Loucy (cell line): ENCODE data around the gene USP47.

Experiments
- H2AFZ ChIP-seq: fragments of 200-600 bp; sonication (generic); 2 replicates; pipeline ENCODE4 v1.6.0; 2016; ENCODE audit warnings: antibody characterized with exemption, mild to moderate bottlenecking, low read length, moderate library complexity
- H3F3A ChIP-seq: fragments of 200-600 bp; 2 replicates; pipeline ENCODE4 v1.6.0; 2016; ENCODE audit warnings: antibody characterized with exemption, low read depth, mild to moderate bottlenecking
- H3K27me3 ChIP-seq: fragments of 200-600 bp; sonication (generic); 2 replicates; pipeline ENCODE4 v1.6.1; 2014; ENCODE audit warnings: low read length, mild to moderate bottlenecking; ENCODE audit not compliant: insufficient read depth, poor library complexity, severe bottlenecking
- H3K36me3 ChIP-seq: fragments of 200-600 bp; sonication (generic); 2 replicates; pipeline ENCODE4 v1.6.1; 2016; ENCODE audit warnings: low read length; ENCODE audit not compliant: insufficient read depth
- H3K4me1 ChIP-seq: fragments of 200-600 bp; sonication (generic); 2 replicates; pipeline ENCODE4 v1.5.1; 2014; ENCODE audit warnings: low read length, mild to moderate bottlenecking; ENCODE audit not compliant: insufficient read depth, poor library complexity, severe bottlenecking
- H3K4me2 ChIP-seq: fragments of 200-600 bp; sonication (generic); 2 replicates; pipeline ENCODE4 v1.6.0; 2014; ENCODE audit warnings: antibody characterized with exemption, low read length, low read depth, mild to moderate bottlenecking; ENCODE audit not compliant: poor library complexity, severe bottlenecking
- H3K4me3 ChIP-seq: fragments of 200-600 bp; sonication (generic); 2 replicates; pipeline ENCODE4 v1.5.1; 2014; ENCODE audit warnings: low read length, mild to moderate bottlenecking, mixed read lengths; ENCODE audit not compliant: poor library complexity, severe bottlenecking
- H3K79me2 ChIP-seq: fragments of 200-600 bp; sonication (generic); 2 replicates; pipeline ENCODE4 v1.6.1; 2014; ENCODE audit warnings: low read length; ENCODE audit not compliant: insufficient read depth
- H3K9ac ChIP-seq: fragments of 200-600 bp; sonication (generic); 2 replicates; pipeline ENCODE4 v1.6.0; 2014; ENCODE audit warnings: mild to moderate bottlenecking, low read depth, low read length, moderate library complexity; ENCODE audit not compliant: poor library complexity, severe bottlenecking
- H3K9me2 ChIP-seq: fragments of 200-600 bp; sonication (generic); replicated peaks from 2 replicates; pipeline ENCODE4 v1.6.1; 2016; ENCODE audit warnings: low read depth, low read length, mixed read lengths
- H3K9me3 ChIP-seq: fragments of 200-600 bp; sonication (generic); 2 replicates; pipeline ENCODE4 v1.6.1; 2014; ENCODE audit warnings: mild to moderate bottlenecking, antibody characterized with exemption, low read length, low read depth; ENCODE audit not compliant: insufficient read depth
- H4K20me1 ChIP-seq: fragments of 200-600 bp; sonication (generic); 2 replicates; pipeline ENCODE4 v1.6.0; 2014; ENCODE audit warnings: antibody characterized with exemption, low read length, mild to moderate bottlenecking; ENCODE audit not compliant: insufficient read depth, poor library complexity, severe bottlenecking
- CTCF ChIP-seq: fragments of 200-600 bp; sonication (generic); conservative IDR thresholded peaks from 2 replicates; pipeline ENCODE4 v1.5.1; 2014; ENCODE audit warnings: mild to moderate bottlenecking, antibody characterized with exemption, low read length
- EZH2phosphoT487 ChIP-seq: fragments of 200-600 bp; IDR thresholded peaks from 2 replicates; pipeline ENCODE4 v1.6.1; 2018; ENCODE audit warnings: antibody characterized with exemption, mild to moderate bottlenecking, moderate library complexity, borderline replicate concordance

Gene USP47

DNA sequence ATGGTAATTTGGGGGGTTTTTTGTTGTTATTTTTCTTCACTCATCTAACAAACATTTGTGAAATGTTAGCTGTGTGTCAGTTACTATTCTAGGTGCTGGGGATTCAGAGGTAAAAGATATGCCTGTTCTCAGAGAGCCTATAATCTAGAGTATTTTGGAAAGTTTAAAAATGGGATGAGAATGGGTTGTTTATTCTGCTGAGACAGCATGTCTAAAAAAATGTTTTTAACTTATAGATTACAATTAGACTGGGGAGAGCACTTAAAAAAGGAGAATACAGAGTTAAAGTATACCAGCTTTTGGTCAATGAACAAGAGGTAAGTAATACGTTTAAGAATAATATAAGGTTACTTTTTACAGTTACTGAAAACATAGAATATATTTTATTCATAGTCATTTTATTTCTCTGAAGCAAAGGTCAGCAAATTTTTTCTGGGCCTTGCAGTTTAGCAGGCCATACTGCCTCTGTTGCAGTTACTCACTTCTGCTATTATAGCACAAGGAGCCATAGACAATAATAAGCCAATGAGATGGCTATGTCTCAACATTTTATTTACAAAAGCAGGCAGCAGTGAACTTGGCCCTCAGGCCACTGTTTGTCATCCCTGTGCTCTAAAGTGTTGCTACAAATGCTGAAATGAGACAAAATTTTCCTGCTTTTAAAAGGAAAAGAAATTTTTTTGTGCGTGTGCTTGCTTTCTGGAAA is 106.6 kb downstream of the USP47 start:
- Histone ChIP-seq H3K4me3 (no peak overlapping the region), H3K4me1 (no peaks in the 10 kb centered on the region), H3K9ac (no peak overlapping the region), H3F3A (no peaks in the 10 kb centered on the region), H3K9me3 (no peaks in the 10 kb centered on the region), H3K9me2 (no peaks in the 10 kb centered on the region), H3K4me2 (no peak overlapping the region), H4K20me1 (no peaks in the 10 kb centered on the region), H2AFZ (no peak overlapping the region), H3K36me3 (peaks cover 44% of the 10 kb centered on the region; the same call in 1 of the 2 replicates), H3K27me3 (no peaks in the 10 kb centered on the region), H3K79me2 (no peaks in the 10 kb centered on the region)
- no peak for TF ChIP-seq EZH2phosphoT487
- TF ChIP-seq CTCF, result no peak

- Histone ChIP-seq H3K9me3 (no peaks in the 10 kb centered on the region), H3K9ac (no peak overlapping the region), H2AFZ (no peak overlapping the region), H3K27me3 (no peaks in the 10 kb centered on the region), H3K9me2 (no peaks in the 10 kb centered on the region), H3K79me2 (no peaks in the 10 kb centered on the region), H3K4me3 (no peak overlapping the region), H3K4me2 (no peak overlapping the region), H3K36me3 (peaks cover 46% of the 10 kb centered on the region; the same call in 1 of the 2 replicates), H4K20me1 (no peaks in the 10 kb centered on the region), H3K4me1 (no peaks in the 10 kb centered on the region), H3F3A (no peaks in the 10 kb centered on the region)
- TF ChIP-seq EZH2phosphoT487, result no peak
- TF ChIP-seq CTCF, result no peak
These were observed 107.7 kb downstream of the USP47 start for GRCh38 chr11:11949482-11949881.

DNA sequence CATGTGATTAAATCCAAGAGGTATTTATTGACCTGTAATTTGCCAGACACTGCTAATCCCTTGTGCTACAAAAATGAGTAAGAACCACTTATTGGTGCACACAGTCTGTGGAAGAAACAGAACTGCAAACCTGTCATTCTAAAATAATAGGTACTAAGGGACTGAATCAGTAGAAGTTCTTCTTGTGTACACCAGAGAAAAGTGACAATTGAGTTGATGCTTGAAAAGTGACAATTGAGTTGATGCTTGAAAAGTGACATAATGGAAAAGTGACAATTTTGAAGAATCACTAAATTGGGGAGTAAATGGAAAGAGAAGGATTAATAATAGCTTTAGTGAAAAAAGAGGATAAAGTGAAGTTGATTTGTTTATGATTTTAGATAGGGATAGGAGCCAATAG is 110.3 kb downstream of the USP47 start:
- no peaks in the 10 kb centered on the region for H3F3A ChIP-seq
- no peaks in the 10 kb centered on the region for H3K79me2 ChIP-seq
- no peak overlapping the region for H3K9ac ChIP-seq
- H3K9me3 ChIP-seq, result no peaks in the 10 kb centered on the region
- no peaks in the 10 kb centered on the region for H3K9me2 ChIP-seq
- H3K4me3 ChIP-seq, result no peak overlapping the region
- TF ChIP-seq CTCF (no peak), EZH2phosphoT487 (no peak)
- H3K27me3 ChIP-seq, result no peaks in the 10 kb centered on the region
- no peaks in the 10 kb centered on the region for H4K20me1 ChIP-seq
- H3K36me3 ChIP-seq, result peaks cover 69% of the 10 kb centered on the region; the same call in 1 of the 2 replicates
- no peaks in the 10 kb centered on the region for H3K4me1 ChIP-seq
- no peak overlapping the region for H2AFZ ChIP-seq
- no peak overlapping the region for H3K4me2 ChIP-seq
